NCI-H1092 (cell line): ENCODE data around the gene ZCCHC12.

Experiments
- DNase-seq: peaks from one replicate; lab custom pipeline; 2025; lab: John Stamatoyannopoulos, UW

The ZCCHC12 gene

GRCh38 chrX:118867251-118867650 lies 43.6 kb downstream of the ZCCHC12 start:
- no peak for DNase-seq

GRCh38 chrX:118872102-118872566 lies 48.5 kb downstream of the ZCCHC12 start:
- no peak for DNase-seq
